Epithelial cell of proximal tubule (primary cell): Measurements from ENCODE around the gene ACP1. TPM values are rescaled to one million over a fixed set of nuclear protein-coding genes. Genes with fewer than 3 reads are reported as not detected.

ENCODE experiments used
- DNase-seq: peaks from one replicate; pipeline ENCODE4 v3.0.0-alpha.2; 2011; ENCODE audit warnings: low read depth
- H3K4me3 ChIP-seq: 2 replicates; pipeline ENCODE4 v1.5.1; 2011; ENCODE audit warnings: low read depth, mild to moderate bottlenecking, low read length
- CTCF ChIP-seq: conservative IDR thresholded peaks from 2 replicates; pipeline ENCODE4 v1.5.1; 2012; ENCODE audit warnings: low read depth, mild to moderate bottlenecking, low read length
- total RNA-seq: library from RNA; depleted of rRNA; stranded (reverse); fragments of >200 nt; gene quantifications from 2 replicates; pipeline ENCODE4 v1.2.3, GENCODE V29; 2015

The ACP1 gene
- total RNA-seq, 1 donor from 2014 or later: 111 TPM

- no peak overlapping the region for H3K4me3 ChIP-seq
- no peak for TF ChIP-seq CTCF
- DNase-seq: no peak
Observed at GRCh38 chr2:271917-272316, 7.2 kb downstream of the ACP1 start.

GRCh38 chr2:273333-273732 is 8.6 kb downstream of the ACP1 start:
- DNase-seq: no peak
- no peak for TF ChIP-seq CTCF
- no peak overlapping the region for H3K4me3 ChIP-seq

GRCh38 chr2:274503-274902 is 9.8 kb downstream of the ACP1 start:
- no peak for DNase-seq
- H3K4me3 ChIP-seq: no peak overlapping the region
- TF ChIP-seq CTCF: peak; percentile 37

- no peak for TF ChIP-seq CTCF
- no peak for DNase-seq
- no peak overlapping the region for H3K4me3 ChIP-seq
Observed at GRCh38 chr2:275466-275865, 10.7 kb downstream of the ACP1 start.

- no peak overlapping the region for H3K4me3 ChIP-seq
- DNase-seq: no peak
- TF ChIP-seq CTCF: no peak
Observed at GRCh38 chr2:278312-278926, 13.7 kb downstream of the ACP1 start.

- no peak for TF ChIP-seq CTCF
- DNase-seq: no peak
Observed at GRCh38 chr2:278927-279320, 14.2 kb downstream of the ACP1 start.

GRCh38 chr2:279366-279765 is 14.6 kb downstream of the ACP1 start:
- no peak for DNase-seq
- H3K4me3 ChIP-seq: no peak overlapping the region
- no peak for TF ChIP-seq CTCF

More at GRCh38 chr2:278927-279320, 14.2 kb downstream of the ACP1 start:
- H3K4me3 ChIP-seq: no peak overlapping the region
